GM18508 (cell line): ENCODE measurements around the gene MMRN1.

ENCODE experiments used
- ATAC-seq: cut with Tn5 transposase; IDR thresholded peaks from one replicate; pipeline ENCODE4 v1.9.1; 2021; ENCODE audit warnings: moderate number of reproducible peaks; ENCODE audit not compliant: insufficient read depth, unreplicated experiment

MMRN1 gene

GRCh38 chr4:89906316-89906715 lies 11.7 kb downstream of the MMRN1 start:
- ATAC-seq, result no peak

- ATAC-seq, result no peak
Observed at GRCh38 chr4:89906777-89907521, 12.3 kb downstream of the MMRN1 start.

- no peak for ATAC-seq
Observed at GRCh38 chr4:89909889-89910288, 15.2 kb downstream of the MMRN1 start.

GRCh38 chr4:89913623-89914022 lies 19.0 kb downstream of the MMRN1 start:
- ATAC-seq, result no peak

- no peak for ATAC-seq
Observed at GRCh38 chr4:89914609-89915550, 20.2 kb downstream of the MMRN1 start.

- ATAC-seq, result no peak
Observed at GRCh38 chr4:89915937-89916336, 21.3 kb downstream of the MMRN1 start.

GRCh38 chr4:89922848-89923416 lies 28.3 kb downstream of the MMRN1 start:
- ATAC-seq, result no peak

- no peak for ATAC-seq
Observed at GRCh38 chr4:89928838-89929237, 34.2 kb downstream of the MMRN1 start.

- peak; percentile 88 for ATAC-seq
Observed at GRCh38 chr4:89929425-89930159, 34.9 kb downstream of the MMRN1 start.

GRCh38 chr4:89939546-89939945 lies 44.9 kb downstream of the MMRN1 start:
- no peak for ATAC-seq

GRCh38 chr4:89939994-89940393 lies 45.3 kb downstream of the MMRN1 start:
- ATAC-seq, result no peak

GRCh38 chr4:89942811-89943210 lies 48.2 kb downstream of the MMRN1 start:
- ATAC-seq, result no peak

- ATAC-seq, result no peak
Observed at GRCh38 chr4:89949782-89950387, 55.2 kb downstream of the MMRN1 start.

- ATAC-seq, result no peak
Observed at GRCh38 chr4:89952458-89952857, 57.8 kb downstream of the MMRN1 start.

GRCh38 chr4:89954906-89955695 lies 60.4 kb downstream of the MMRN1 start:
- no peak for ATAC-seq

- ATAC-seq, result no peak
Observed at GRCh38 chr4:89957046-89957926, 62.6 kb downstream of the MMRN1 start.

- ATAC-seq, result no peak
Observed at GRCh38 chr4:89981789-89982334, 87.2 kb downstream of the MMRN1 start.

GRCh38 chr4:89988268-89988667 lies 93.6 kb downstream of the MMRN1 start:
- ATAC-seq, result no peak
